CD4-positive, alpha-beta T cell treated with Interleukin-17A for 1 hour (primary cell): ENCODE data around the gene CERS4.
"Not testable (repeated sequence)": the region's sequence is repeated elsewhere in the genome, so short reads cannot be mapped to it uniquely, and the experiment has no call there.

ENCODE experiments used
- DNase-seq: peaks from one replicate; pipeline ENCODE4 v3.0.0-alpha.2; 2020

CERS4 gene

DNA sequence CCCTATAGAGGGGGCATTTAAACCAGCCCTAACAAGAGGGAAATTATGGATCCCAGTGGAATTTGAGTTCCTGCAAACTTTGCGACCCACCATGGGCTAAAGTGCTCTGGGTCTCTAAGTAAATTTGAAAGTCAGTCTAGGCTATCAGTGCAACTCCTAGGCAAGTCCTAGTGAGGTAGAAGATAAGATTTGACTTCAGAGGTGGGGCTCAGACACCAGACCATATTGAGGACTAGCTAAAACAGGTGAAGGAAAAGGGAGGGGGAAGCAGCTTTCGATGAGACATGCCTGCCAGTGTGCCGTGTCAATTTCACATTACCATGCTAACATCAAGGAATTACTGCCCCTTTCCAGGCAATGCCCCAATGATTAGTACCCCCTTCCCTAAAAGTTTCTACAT is 60.6 kb downstream of the CERS4 start:
- DNase-seq = no peak

DNA sequence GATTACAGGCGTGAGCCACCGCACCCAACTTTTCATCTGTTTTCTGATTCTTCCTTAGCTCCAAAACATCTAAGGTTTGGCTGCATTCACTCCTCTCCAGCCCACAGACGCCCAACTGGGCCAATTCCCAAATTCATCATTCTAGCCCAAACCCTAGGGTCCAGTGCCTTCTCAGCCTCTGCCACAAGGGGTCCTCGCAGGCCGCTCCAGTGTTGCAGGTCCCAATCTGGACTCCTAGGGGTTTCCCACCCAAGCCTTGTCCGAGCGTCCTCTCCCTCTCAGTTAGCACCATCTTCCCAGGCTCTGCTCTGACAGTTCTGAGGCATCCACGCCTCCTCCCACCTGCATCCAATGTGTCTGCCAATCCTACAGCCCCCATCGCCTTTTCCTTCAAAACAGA is 67.3 kb downstream of the CERS4 start:
- DNase-seq = not testable (repeated sequence)

DNA sequence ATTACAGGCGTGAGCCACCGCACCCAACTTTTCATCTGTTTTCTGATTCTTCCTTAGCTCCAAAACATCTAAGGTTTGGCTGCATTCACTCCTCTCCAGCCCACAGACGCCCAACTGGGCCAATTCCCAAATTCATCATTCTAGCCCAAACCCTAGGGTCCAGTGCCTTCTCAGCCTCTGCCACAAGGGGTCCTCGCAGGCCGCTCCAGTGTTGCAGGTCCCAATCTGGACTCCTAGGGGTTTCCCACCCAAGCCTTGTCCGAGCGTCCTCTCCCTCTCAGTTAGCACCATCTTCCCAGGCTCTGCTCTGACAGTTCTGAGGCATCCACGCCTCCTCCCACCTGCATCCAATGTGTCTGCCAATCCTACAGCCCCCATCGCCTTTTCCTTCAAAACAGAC is 82.2 kb downstream of the CERS4 start:
- not testable (repeated sequence) for DNase-seq

DNA sequence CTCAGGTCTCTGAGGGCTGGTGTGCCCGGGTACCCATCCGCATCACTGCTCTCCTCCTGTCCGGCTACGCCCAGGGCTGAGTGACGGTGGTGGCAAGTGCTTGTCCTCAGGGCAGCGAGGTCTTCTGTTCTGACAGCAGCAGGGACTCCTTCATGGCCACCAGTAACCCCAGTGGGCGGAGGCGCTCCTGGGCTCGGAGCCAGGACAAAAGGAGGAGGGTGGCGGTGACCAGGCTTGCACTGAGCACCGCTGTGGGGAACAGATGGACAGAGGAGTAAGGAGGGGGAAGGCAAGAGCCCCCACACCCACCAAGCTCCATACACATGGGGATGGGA is 93.2 kb downstream of the CERS4 start:
- no peak for DNase-seq

DNA sequence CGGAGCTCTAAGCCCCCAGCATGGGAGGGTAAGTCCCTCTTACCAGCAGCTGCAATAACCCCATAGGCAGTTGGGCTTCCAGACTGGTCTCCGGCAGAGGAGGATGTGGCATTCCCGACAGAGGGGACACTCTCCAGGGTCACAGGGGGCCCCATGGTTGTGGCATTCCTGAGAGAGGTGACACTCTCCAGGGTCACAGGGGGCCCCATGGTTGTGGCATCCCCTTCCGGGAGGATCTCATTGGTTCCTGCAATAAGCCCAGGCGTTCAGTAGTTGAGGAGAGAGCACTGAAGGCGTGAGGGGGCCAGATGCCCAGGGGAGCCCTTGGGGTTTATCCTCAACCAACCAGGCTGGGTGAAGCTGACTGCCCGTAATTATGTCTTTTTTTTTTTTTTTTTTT is 93.6 kb downstream of the CERS4 start:
- no peak for DNase-seq

DNA sequence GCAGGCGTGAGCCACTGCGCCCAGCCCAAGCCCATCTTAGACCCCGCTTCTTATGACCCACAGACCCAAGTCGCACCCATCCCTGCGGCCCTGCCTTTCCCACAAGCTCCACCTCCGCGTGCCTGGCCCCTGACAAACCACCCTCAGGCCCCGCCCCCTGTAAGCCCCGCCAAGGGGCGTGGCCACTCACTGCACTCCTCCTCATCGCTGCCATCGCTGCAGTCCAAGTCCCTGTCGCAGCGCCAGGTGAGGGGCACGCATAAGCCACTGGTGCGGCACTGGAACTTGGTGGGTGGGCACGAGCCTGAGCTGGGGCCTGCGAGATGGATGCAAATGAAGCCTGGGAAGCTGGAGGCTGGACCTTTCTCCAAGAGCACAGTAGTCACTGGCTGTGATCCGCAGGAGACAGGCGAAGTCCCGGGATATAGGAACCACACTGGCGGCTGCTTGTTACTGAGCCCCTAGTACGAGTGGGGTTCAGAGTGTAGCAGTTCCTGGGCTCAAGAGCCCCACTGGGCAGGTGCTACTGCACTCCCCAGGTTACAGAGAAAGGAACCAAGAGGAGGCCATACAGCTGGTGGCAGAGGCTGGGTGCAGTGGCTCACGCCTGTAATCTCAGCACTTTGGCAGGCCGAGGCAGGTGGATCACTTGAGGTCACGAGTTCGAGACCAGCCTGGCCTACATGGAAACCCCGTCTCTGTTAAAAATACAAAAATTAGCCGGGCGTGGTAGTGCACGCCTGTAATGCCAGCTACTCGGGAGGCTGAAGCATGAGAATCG is 95.9 kb downstream of the CERS4 start:
- no peak for DNase-seq

DNA sequence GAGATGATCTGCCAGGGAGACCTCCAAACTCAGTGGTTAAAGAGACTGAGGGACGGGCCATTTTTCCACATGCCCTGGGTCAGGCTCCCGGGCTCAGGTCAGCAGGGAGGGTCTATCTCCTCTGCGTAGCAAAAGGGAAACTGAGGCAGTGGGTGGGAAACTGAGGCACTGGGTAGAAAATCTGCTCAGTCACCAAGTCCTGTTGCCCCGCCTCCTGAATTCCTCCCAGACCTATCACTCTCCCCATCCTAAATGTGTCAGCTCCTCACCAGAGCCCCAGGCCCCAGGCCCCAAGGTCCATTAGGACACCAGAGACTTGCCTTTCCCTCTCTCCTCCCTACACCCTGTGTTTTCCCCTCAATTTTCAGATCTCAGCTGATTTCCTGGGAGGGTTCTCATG is 96.6 kb downstream of the CERS4 start:
- no peak for DNase-seq

DNA sequence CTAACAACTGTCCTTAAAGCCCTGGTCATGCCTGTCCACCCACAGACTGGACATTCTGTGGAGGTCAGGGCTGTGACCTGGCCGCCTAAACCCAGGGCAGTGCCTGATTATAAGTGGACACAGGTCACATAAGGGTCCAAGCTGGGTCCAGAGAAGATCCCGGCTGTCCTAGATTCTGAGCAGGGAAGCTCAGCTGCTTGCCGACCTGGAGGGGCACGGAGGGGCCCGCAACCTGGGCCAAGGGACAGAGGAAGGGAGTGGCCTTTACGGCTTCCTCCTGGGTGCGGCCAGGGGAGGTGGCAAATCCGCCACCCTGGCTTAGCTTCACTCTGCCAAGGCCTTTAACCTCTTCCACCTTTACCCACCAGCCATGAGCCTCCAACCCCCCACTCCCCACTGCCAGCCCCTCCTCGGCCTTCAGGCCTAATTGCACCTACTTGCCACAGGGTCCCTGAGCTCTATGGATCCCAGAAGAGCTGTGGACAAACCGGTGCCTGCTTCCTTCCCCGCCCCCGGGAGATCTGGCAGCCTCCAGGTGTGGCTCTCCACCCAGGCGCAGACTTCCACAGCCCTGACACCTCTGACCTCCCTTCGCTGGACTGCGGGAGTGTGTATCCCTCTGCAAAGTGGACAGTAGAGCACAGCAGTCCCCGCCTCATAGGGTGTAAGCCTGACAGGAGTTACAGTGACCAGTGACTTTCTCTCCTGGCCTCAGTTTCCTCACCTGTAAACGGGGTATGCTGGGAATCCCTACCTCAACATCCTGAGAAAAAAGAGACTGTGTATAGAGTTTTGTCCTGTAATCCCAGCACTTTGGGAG is 97.3 kb downstream of the CERS4 start:
- DNase-seq = no peak

DNA sequence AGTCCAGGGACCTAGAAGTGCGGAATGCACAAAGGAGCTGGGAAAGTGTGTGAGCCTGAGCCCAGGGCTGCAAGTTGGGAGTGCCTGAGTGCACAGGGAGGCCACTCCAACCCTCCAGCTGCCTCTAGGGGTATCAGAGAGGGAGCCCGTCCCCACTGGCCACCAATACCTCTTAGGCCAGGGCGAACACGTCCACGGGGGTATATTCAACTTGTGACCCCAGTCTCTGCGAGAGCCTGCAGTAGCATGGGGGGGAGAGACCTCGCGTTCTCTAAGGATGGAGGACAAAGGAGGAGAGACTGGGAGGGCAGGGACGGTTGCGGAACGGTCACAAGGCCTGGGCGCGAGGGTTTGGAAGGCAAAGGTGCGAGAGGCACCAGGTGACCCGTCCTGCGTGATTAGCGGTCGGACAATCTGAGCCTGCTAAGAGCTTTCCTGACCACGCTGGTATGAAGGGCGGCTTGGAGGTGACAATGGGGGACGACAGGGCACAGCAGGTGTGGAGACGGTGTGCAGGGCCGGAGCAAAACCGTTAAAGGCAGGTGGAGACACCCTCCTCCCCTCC is 98.3 kb downstream of the CERS4 start:
- DNase-seq = no peak

DNA sequence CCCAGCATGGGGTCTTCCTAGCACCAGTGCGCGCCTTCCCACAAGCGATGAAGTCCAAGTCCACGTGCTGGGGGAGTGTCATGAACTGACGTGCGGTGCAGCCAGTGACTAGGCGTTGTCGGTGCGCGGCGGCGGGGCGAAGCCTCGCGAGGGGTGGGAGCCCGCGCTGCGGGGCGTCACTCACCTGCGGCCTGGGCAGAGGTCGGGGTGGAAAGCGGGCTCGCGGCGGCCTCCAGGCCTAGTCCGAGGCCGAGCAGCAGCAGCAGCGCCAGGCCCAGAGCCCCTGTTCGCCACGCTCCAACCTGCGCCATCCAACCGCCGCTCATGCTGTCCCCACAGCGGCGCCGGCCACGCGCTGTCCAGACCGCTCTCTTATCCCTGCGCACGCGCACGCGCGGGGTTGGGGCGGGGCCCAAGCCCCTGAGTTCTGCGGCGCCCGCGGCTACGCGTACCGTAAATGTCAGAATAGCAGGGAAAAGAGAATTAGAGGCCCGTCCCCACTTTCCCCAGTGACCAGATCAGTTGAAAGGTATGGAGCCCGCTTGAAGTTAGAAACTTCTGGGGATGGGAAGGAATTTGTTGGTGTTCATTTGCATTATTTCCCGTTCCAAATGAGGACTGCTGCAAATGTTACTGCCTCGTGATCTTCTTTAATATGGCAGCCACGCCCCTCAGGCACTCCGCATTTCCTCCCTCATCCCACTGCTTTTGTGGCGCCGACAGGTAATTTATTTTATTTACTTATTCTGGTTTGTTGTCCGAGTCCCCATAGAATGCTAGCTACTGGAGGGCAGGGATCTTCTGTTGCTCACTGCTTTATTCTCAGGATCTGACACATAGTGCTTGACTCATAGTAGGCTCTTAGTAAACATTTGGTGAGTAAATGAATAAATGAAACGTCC is 99.0 kb downstream of the CERS4 start, which contains the start of gene CD320:
CD320 (minus strand) TSS at position 394 of the 902 bp plus-strand sequence; CDS start at position 326, 68 bp downstream.
- peak; percentile 86 for DNase-seq

DNA sequence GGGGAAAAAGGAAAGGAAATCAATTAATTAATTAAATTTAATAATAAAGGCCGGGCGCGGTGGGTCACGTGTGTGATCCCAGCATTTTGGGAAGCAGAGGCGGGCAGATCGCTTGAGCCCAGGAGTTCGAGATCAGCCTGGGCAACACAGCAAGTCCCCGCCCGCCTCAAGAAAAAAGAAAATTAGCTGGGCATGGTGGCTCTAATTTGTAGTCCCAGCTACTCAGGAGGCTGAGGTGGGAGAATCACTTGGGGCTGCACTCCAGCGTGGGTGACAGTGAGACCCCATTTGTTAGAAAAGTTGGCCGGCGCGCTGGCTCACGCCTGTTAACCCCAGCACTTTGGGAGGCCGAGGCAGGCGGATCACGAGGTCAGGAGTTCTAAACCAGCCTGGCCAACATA is 99.7 kb downstream of the CERS4 start:
- no peak for DNase-seq

DNA sequence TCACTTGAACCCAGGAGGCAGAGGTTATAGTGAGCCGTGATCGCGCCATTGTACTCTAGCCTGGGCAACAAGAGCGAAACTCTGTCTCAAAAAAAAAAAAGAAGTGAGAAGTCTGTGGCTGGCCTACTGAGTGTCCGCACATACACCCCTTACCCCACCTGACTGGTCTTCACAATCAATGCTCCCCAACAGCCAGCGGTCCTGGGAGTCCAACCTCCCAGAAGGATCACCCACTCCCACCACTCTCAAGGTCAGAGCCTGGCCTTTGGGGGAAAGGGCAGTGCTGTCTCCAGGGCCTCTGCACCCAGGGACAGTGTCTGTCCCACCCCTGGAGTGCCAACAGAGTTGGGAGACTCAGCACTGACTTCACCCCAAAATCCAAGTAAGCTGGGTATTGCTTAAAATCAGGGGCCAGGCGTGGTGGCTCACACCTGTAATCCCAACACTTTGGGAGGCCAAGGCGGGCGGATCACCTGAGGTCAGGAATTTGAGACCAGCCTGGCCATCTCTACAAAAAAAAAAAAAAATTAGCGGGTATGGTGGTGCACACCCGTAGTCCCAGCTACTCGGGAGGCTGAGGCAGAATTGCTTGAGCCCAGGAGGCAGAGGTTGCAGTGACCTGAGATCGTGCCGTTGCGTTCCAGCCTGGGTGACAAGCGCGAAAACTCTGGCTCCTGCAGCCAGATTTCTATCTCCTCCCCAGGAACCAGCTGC is 101.3 kb downstream of the CERS4 start:
- DNase-seq = no peak

DNA sequence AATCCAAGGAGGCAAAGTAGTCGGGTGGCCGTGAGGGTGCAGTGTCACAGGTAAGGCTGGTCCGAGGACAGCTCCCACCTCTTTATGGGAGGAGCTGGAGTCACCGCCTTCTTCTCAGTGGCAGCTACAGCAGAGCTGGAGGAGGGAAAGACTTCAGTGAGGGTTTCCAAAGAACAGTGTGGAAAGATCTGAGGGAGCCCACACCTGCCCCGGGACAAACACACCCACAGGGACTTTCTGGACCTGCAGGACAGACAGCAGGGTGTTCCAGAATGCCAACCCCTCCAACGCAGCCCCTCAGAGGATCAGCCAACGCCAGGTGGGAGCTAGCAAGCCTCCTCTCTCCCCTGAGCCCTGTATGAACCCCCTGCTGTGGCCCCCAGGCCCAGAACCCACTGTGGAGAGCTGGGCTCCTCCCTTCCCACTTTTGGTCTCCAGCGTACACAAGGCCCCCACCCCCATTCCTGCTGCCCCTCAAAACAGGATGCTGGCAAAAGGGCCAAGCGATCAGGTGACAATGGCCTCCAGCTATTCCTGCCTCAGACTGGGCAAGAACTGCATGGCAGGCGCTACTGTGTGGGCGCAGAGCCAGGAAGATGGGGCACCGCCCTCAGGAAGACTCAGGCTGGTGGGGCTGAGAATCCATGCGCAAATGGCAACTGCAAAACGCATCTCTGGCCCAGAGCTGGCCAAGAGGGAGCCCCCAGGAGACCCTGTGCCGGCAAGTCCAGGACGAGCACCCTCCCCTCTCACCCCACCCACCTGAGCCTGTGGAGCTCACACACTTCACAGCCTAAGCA is 102.5 kb downstream of the CERS4 start:
- no peak for DNase-seq
